ENCODE results near the gene ATXN1.

DNA sequence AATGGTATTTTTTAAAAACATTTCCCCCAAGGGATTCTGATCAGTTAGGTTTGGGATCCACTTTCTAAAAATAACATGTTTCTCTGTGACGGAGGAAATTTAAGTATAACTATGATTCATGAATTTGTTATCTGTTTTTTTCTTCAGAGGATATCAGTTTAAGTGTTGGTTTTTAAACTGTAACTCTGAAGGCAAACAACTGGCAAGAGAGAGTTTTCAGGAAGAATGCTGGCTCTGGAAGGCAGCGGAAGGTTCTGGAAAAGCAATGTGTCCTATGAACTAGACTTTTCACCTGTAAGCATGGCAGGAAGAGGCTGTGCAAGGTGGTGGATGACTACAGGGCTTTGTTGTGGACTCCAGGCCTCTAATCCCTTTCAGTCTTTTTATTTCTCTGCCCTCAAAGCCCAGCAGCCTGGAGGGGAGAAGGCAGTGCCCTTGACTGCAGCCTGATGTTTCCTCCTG, 369.8 kb downstream of the ATXN1 start:
- no peak for TF ChIP-seq EZH2 (IDR thresholded peaks at IDR 0.05; ENCODE audit: insufficient read depth, poor library complexity, severe bottlenecking)
- no peak for TF ChIP-seq EZH2phosphoT487 (IDR thresholded peaks at IDR 0.05; ENCODE audit: insufficient read depth, low read depth)

Measured in GM23248 (cell line).